HEK293 (cell line): ENCODE data around the gene HECTD4.

Experiments used
- PRDM1 ChIP-seq: fragments of 450-650 bp; formaldehyde crosslinking; IDR thresholded peaks from 2 replicates; pipeline ENCODE4; 2016; ENCODE audit warnings: missing biosample characterization, missing genetic modification characterization
- REPIN1 ChIP-seq: fragments of 450-650 bp; formaldehyde crosslinking; IDR thresholded peaks from 2 replicates; pipeline ENCODE4 v1.5.1; 2017; ENCODE audit warnings: missing biosample characterization, missing genetic modification characterization, low read depth
- ZNF10 ChIP-seq: fragments of 450-650 bp; formaldehyde crosslinking; IDR thresholded peaks from 2 replicates; pipeline ENCODE4 v1.5.1; 2017; ENCODE audit warnings: missing biosample characterization, missing genetic modification characterization
- ZNF138 ChIP-seq: fragments of 450-650 bp; formaldehyde crosslinking; IDR thresholded peaks from 2 replicates; pipeline ENCODE4 v1.5.1; 2016; ENCODE audit warnings: missing biosample characterization, missing genetic modification characterization, borderline replicate concordance
- ZNF747 ChIP-seq: fragments of 450-650 bp; formaldehyde crosslinking; IDR thresholded peaks from 2 replicates; pipeline ENCODE4 v1.5.1; 2016; ENCODE audit warnings: missing biosample characterization, missing genetic modification characterization
- ZNF76 ChIP-seq: fragments of 450-650 bp; formaldehyde crosslinking; IDR thresholded peaks from 2 replicates; pipeline ENCODE4; 2016; ENCODE audit warnings: low read depth, missing biosample characterization, missing genetic modification characterization, borderline replicate concordance
- ZNF791 ChIP-seq: fragments of 450-650 bp; formaldehyde crosslinking; IDR thresholded peaks from 2 replicates; pipeline ENCODE4 v1.5.1; 2016; ENCODE audit warnings: missing biosample characterization, missing genetic modification characterization
- TF ChIP-seq, protein P1 (sequence below): sonication (generic); formaldehyde crosslinking; IDR thresholded peaks from 2 replicates; pipeline ENCODE4 v1.8.1; 2022; ENCODE audit warnings: mild to moderate bottlenecking, moderate library complexity, missing genetic modification reagents
- TF ChIP-seq, protein P2 (sequence below): fragments of 450-650 bp; formaldehyde crosslinking; IDR thresholded peaks from 2 replicates; pipeline ENCODE4 v1.5.1; 2016; ENCODE audit warnings: missing biosample characterization, missing genetic modification characterization

DNA sequence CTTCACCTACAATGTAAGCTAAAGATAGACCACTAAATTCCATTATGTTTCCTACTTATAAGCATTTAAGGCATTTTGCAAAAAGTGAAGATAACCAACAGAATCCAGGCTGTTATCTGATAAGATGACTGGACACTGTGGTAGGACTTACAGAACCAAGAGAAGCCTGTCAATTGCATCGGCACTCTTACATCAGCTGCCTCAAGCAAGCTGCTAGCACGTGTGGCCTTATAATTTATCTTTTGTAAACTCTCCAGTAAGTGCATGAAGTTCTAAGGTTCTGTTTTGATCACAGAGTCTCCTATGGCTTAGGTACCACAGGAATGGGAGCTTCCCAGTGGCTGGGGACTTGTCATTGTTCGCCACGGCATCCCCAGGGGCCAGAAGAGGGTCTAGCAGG lies 168.2 kb downstream of the HECTD4 start:
- TF ChIP-seq ZNF10 (no peak), PRDM1 (tag by site-specific recombination) (no peak), ZNF138 (tag by site-specific recombination) (no peak), ZNF747 (no peak), ZNF76 (no peak), REPIN1 (tag by site-specific recombination) (no peak), ZNF791 (tag by site-specific recombination) (no peak)
- TF ChIP-seq, protein P1, sequence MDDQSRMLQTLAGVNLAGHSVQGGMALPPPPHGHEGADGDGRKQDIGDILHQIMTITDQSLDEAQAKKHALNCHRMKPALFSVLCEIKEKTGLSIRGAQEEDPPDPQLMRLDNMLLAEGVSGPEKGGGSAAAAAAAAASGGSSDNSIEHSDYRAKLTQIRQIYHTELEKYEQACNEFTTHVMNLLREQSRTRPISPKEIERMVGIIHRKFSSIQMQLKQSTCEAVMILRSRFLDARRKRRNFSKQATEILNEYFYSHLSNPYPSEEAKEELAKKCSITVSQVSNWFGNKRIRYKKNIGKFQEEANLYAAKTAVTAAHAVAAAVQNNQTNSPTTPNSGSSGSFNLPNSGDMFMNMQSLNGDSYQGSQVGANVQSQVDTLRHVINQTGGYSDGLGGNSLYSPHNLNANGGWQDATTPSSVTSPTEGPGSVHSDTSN: no peak
- TF ChIP-seq, protein P2, sequence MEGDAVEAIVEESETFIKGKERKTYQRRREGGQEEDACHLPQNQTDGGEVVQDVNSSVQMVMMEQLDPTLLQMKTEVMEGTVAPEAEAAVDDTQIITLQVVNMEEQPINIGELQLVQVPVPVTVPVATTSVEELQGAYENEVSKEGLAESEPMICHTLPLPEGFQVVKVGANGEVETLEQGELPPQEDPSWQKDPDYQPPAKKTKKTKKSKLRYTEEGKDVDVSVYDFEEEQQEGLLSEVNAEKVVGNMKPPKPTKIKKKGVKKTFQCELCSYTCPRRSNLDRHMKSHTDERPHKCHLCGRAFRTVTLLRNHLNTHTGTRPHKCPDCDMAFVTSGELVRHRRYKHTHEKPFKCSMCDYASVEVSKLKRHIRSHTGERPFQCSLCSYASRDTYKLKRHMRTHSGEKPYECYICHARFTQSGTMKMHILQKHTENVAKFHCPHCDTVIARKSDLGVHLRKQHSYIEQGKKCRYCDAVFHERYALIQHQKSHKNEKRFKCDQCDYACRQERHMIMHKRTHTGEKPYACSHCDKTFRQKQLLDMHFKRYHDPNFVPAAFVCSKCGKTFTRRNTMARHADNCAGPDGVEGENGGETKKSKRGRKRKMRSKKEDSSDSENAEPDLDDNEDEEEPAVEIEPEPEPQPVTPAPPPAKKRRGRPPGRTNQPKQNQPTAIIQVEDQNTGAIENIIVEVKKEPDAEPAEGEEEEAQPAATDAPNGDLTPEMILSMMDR: no peak
